ENCODE results near the gene TPT1.

The TPT1 gene

GRCh38 chr13:45339399-45339798, 1.6 kb downstream of the TPT1 start:
- TF ChIP-seq, protein P1, sequence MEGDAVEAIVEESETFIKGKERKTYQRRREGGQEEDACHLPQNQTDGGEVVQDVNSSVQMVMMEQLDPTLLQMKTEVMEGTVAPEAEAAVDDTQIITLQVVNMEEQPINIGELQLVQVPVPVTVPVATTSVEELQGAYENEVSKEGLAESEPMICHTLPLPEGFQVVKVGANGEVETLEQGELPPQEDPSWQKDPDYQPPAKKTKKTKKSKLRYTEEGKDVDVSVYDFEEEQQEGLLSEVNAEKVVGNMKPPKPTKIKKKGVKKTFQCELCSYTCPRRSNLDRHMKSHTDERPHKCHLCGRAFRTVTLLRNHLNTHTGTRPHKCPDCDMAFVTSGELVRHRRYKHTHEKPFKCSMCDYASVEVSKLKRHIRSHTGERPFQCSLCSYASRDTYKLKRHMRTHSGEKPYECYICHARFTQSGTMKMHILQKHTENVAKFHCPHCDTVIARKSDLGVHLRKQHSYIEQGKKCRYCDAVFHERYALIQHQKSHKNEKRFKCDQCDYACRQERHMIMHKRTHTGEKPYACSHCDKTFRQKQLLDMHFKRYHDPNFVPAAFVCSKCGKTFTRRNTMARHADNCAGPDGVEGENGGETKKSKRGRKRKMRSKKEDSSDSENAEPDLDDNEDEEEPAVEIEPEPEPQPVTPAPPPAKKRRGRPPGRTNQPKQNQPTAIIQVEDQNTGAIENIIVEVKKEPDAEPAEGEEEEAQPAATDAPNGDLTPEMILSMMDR (IDR thresholded peaks at IDR 0.05; ENCODE audit: low read depth, low read length, missing control alignments) = no peak
- H3K4me3 ChIP-seq (ENCODE audit: low read depth, low read length) = peak overlapping the region; percentile 99
- DNase-seq (ENCODE audit: low read depth) = no peak
- in situ Hi-C loops (cut with HindIII; ENCODE audit: low sequenced_read_pairs) = no loop called here

DNA sequence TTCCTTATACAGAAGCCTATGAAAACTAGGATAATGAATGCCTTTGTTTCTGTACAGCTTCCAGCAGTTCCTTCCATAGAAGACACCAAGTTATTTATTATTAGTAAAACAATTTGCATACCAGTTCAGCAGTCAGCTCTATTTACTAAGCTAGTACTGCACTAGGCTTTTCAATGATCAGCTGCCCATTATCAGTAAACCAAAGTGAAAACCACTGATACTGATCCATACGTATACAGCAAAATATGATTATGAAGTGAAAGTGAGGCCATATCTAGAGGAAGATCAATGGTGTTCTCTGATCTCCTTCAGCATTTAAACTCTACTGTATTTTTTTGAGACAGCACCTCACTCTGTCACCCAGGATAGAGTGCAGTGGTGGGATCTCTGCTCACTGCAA, 3.2 kb downstream of the TPT1 start:
- DNase-seq (ENCODE audit: low read depth) = no peak
- in situ Hi-C loops (cut with HindIII; ENCODE audit: low sequenced_read_pairs) = no loop called here
- no peak overlapping the region for H3K4me3 ChIP-seq (ENCODE audit: low read depth, low read length)
- TF ChIP-seq, protein P1 (IDR thresholded peaks at IDR 0.05; ENCODE audit: low read depth, low read length, missing control alignments) = no peak

- TF ChIP-seq, protein P1 (IDR thresholded peaks at IDR 0.05; ENCODE audit: low read depth, low read length, missing control alignments) = no peak
- DNase-seq (ENCODE audit: low read depth) = no peak
- H3K4me3 ChIP-seq (ENCODE audit: low read depth, low read length) = no peak overlapping the region
- in situ Hi-C loops (cut with HindIII; ENCODE audit: low sequenced_read_pairs) = no loop called here
Measured at GRCh38 chr13:45337395-45337794, 3.6 kb downstream of the TPT1 start.

- TF ChIP-seq, protein P1 (IDR thresholded peaks at IDR 0.05; ENCODE audit: low read depth, low read length, missing control alignments) = no peak
- DNase-seq (ENCODE audit: low read depth) = no peak
- in situ Hi-C loops (cut with HindIII; ENCODE audit: low sequenced_read_pairs) = no loop called here
- no peak overlapping the region for H3K4me3 ChIP-seq (ENCODE audit: low read depth, low read length)
Measured at GRCh38 chr13:45336025-45336800, 4.8 kb downstream of the TPT1 start.

- in situ Hi-C loops (cut with HindIII; ENCODE audit: low sequenced_read_pairs) = no loop called here
- TF ChIP-seq, protein P1 (IDR thresholded peaks at IDR 0.05; ENCODE audit: low read depth, low read length, missing control alignments) = no peak
- no peak for DNase-seq (ENCODE audit: low read depth)
- H3K4me3 ChIP-seq (ENCODE audit: low read depth, low read length) = no peak overlapping the region
Measured at GRCh38 chr13:45335397-45336024, 5.5 kb downstream of the TPT1 start.

- DNase-seq (ENCODE audit: low read depth) = no peak
- TF ChIP-seq, protein P1 (IDR thresholded peaks at IDR 0.05; ENCODE audit: low read depth, low read length, missing control alignments) = no peak
- H3K4me3 ChIP-seq (ENCODE audit: low read depth, low read length) = no peak overlapping the region
- in situ Hi-C loops (cut with HindIII; ENCODE audit: low sequenced_read_pairs) = no loop called here
Measured at GRCh38 chr13:45333977-45334922, 6.7 kb downstream of the TPT1 start.
